ACHN (cell line): ENCODE measurements around the gene CNOT1.

Experiments
- DNase-seq: peaks from one replicate; pipeline ENCODE4 v3.0.0-alpha.2; 2015
- in situ Hi-C: cut with HindIII; loops from 2 replicates; pipeline ENCODE4 v1.10.0; 2017; ENCODE audit warnings: low sequenced_read_pairs, low pct_ligation_motif_present, low pct_unique_long_range_greater_than_20kb

CNOT1 gene

GRCh38 chr16:58510097-58510775 is 119.4 kb downstream of the CNOT1 start:
- in situ Hi-C loops: no loop called here
- no peak for DNase-seq

DNA sequence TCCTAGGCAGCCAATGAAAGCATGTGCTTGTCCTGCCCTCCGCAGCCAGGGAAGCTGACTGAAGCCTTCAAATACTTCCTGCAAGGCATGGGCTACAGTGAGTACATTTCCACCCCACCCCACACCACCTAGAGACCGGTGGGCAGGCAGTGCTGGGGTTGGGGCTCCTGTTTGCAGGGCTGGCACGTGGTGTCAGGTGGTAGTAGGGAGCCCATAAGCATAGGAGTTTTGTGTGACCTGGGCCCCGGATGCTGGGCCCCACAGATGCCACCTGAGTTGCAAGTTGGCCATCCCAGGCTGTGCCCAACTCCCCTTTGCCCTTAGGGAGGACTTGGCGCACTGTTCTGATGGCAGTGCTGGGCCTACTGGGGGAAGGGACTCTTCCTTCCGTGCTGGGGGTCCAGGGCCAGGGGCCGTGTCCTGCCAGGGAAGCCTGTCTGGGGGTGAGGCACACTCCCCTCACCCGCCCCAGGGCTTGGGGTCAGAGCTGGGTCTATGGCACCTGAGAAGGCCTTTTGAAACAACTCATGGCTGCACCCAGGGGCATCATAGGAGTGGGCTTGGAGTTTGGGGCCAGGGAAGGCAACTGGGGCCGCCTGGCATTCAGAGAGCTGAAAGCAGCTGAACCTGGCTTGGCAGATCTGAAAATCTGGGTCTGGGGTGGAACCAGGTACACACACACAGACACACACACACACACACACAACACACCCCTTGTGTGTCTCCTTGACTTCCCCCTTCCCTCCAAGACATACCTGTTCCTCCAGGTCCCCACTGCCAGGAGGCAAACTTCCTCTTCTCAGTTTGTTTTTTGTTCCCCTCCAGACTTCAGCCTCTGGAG is 120.2 kb downstream of the CNOT1 start:
- DNase-seq: no peak
- in situ Hi-C loops: no loop called here

DNA sequence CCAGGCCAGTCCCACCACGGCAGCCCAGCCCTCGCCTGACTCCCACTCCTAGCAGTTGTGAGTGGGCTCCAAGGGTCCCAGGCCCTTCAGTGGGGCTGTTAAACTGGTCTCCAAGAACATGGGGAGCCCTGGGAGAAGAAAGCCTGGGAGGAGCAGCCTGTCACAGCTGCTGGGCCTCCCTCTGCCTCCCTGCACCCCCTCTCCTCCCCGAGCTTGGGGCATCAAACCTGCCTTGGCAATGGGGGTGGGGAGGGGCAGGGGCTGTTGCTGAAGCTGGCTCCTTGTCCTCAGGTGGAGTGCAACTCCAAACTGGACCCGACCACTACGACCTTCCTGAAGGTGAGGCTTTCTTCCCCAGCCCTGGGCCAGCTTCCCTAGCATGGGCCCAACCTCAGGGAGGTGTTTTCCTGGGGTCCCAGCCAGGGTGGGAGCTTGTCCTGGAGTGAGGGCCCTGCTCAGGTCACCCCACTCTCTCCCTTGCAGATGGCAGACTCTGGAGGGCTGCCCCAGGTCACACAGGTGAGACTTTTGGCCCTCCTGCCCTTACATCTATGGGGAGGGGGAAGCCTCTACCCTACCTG is 120.9 kb downstream of the CNOT1 start:
- DNase-seq: no peak
- in situ Hi-C loops: no loop called here

DNA sequence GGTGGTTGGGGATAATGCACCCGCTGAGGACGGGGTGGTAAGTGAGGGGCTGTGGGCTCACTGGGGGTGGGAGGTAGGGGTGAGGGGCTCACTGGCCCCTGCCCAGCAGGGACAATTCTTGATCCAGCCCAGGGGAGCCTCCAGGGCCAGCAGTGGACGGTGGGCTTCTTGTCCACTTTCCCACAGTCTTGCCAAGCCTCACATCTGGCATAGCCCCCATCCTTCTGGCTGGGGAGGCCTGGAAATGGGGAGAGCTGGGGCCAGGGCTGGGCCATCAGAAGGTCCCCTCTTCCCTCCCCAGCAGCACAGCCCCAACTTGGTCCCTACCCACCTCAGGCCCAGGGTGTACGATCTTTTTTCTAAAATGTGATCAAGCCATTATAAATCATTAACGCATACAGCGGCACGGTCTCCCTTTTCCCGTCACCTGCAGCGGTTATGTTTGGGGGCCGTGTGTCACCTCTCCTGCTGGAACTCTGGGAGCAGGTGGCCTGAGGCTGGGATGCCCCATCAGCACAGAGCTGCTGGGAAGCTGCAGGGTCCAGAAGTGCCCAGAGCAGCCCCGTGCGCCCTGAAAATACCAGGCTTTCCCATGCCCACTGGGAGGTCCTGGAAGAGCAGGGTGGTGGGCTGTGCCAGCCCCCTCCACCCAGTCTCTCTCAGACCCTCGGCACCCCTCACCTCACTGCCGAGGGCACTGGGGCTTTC is 121.5 kb downstream of the CNOT1 start:
- no peak for DNase-seq
- in situ Hi-C loops: no loop called here

GRCh38 chr16:58507195-58507962 is 122.2 kb downstream of the CNOT1 start:
- DNase-seq: no peak
- in situ Hi-C loops: no loop called here

DNA sequence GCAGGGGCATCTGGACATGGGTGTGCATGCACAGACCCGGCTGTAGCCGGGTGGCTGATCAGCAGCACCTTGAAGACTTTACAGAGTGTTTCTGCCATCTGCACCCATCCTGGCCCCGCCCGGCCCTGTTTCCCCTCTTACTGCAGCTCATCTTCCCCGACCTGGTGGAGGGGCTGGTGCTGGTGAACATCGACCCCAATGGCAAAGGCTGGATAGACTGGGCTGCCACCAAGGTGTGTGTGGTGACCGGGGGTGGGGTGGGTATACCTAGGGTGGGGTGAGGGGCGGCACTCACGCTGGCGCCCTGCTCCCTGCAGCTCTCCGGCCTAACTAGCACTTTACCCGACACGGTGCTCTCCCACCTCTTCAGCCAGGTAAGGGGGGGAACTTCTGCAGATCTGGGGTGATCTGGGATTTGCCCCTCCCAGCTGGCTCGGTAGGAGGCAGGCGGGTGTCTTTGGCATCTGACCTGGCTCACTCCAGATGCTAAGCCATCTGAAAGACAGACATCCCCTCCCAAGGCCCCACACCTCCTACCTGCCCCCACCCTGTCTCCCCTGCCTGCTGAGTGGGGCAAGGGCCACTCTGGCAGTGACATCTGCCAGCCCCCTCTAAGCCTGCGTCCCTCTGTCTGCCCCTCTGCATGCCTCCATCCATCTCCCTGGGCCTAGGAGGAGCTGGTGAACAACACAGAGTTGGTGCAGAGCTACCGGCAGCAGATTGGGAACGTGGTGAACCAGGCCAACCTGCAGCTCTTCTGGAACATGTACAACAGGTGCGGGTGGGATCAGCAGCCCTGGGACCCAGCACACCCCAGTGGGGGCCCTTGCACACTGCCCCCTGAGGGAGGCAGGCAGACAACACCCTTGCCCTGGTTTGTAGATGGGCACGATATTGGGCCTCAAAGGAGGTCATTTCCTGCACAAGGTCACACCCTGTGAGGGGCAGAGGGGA is 123.1 kb downstream of the CNOT1 start:
- in situ Hi-C loops: no loop called here
- no peak for DNase-seq

- no peak for DNase-seq
- in situ Hi-C loops: no loop called here
Measured at GRCh38 chr16:58503863-58504688, 125.5 kb downstream of the CNOT1 start.

- in situ Hi-C loops: no loop called here
- no peak for DNase-seq
Measured at GRCh38 chr16:58503166-58503862, 126.3 kb downstream of the CNOT1 start.

DNA sequence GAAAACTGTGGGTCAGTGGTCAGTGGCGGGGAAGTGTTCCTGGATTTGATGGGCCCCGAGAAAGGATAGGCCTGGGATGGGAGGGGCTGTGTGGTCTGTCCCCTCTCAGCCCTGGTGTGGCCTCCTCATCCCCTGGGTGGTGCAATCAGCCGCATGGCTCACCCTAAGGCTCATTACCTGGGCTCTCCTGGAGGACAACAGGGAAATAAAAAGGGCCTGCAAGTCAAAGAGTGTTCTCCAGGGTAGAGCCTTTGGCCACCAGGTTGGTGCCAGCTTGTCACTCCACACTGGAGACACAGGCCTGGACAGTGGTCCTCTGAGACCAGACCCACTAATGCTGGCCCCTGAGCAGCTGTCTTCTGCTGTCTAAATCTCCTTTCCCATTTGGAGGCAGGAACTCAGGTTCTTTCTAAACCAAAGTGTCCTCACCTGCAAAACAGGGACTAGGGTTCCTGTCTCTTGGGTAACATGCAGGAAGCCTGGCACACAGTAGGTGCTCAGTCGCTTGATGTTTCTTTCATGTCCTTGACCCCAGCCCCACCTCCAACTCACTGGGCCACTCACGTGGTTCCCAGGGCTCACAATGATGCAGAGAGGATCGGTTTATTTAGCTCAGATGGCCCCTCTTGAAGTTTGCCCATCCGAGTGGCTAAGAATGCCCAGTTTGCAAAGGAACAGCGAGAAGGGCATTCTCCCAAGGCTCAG is 127.3 kb downstream of the CNOT1 start:
- in situ Hi-C loops: no loop called here
- no peak for DNase-seq

DNA sequence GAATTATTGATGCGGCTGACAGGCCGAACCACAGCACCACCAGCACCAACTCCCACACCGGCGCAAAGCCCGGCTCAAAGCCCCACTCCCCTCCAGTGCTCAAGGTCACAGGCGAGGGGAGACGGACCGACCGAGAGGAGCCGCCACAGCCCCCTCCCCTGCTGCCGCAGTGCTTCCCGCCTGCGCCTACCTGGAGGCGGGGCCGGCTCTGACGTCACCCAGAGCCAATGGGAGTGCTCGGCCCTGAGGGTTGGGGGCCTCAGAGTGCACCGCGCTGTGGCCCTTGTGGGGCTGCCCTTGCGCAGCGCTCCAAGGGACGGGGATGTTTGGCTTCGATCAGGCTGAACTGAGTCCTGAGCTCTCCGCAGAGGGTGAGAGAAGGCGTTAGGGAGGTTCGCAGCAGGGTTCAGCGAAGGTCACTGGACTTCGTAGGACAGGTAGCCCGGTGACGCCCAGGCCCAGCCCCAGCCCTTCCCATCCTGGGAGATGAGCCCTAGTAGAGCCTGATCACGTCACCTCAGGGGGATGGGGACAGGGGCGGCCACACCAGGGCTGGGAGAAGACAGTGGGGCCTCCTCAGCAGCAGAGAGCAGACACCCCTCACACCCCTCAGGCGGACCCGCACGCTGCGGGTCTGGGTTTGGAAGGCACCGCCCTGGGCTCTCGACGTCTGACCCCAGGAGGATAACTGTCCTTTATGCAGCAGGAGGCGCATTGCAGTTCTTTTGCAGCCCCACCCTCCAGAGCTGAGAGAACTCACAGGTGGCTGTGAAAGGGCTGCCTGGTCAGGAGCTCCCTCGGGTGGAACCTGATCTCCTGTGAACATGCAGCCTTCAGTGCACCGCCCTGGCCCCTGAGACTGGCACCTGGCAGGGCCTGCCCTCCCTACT is 128.1 kb downstream of the CNOT1 start:
- in situ Hi-C loops: no loop called here
- no peak for DNase-seq

DNA sequence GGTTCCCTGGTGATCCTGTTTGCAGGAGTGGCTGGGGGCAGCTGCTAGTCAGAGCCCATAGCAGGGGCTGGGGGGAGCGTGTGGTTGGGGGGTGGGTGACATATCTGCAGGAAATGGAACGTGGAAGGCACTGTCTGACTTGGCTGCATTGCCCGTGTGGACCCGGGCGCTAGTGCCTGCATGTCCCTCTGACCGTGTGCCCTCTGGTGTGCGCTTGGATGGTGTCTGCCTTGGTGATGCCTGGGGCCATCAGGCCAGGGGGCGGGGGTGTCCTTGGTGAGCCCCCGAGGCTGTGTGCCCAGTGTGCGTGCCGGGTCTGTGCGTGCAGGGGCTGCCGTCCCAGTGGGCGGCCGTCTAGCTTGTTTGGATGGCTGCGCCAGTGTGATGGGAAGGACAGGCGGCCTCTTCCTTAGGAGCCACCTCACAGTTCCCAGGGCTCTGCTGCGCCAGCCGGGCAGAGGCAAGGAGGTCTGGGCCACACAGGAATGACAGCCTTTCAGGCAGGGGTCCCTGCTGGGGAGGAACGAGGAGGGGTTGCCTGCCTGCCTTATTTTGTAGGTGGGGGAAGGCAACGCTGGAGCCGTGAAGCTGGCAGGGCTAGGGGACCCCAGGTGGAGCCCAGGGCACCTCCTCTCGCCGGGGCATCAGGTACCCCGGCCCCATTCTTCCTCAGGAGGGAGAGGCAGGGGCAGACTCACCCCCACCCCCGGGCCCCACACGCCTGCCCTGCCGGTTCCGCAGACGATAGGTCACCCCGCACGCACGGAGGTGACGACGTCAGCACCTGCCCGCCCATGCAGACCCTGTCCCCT is 129.0 kb downstream of the CNOT1 start:
- in situ Hi-C loops: no loop called here
- no peak for DNase-seq

- peak; percentile 96 for DNase-seq
- in situ Hi-C loops: no loop called here
Measured at GRCh38 chr16:58499615-58500351, 129.8 kb downstream of the CNOT1 start, which contains the start of gene NDRG4. Gene NDRG4, plus strand, starts transcription at chr16:58500143. Its CDS starts 106 bp downstream, at chr16:58500249.

DNA sequence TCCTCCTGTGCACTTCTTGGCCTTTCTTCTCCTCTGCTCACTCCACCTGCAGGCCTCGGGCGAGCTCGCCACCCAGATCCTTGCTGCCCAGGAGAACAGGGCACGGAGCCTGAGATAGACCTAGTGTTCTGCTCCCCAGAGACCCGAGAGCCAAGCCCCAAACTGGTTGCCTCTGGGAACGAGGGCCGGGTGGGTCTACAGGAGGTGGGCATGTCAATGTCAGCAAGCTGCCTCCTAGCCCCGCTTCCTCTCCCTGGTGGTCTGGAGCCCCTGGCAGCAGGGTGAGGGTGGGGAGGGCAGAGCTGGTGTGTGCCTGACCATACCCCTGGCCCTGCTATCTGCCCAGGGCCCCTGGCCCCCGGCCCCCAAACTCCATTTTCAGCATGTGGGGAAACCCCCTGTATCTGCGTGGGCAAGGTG is 130.5 kb downstream of the CNOT1 start:
- no peak for DNase-seq
- in situ Hi-C loops: no loop called here
